HCT116 (cell line): Measurements from ENCODE around the gene TBXAS1. TPM values are rescaled to one million over a fixed set of nuclear protein-coding genes. Genes with fewer than 3 reads are reported as not detected.

Experiments used
- ATAC-seq: fragments of 200-7000 bp; cut with Tn5 transposase; 2 replicates; pipeline ENCODE4 v1.9.1; 2020; ENCODE audit warnings: mild to moderate bottlenecking, moderate library complexity
- BruUV-seq: library from RNA; stranded (reverse); fragments of 400-500 nt; replicated peaks from 2 replicates; lab custom pipeline; 2021; lab: Mats Ljungman, UMichigan
- CTCF ChIA-PET: fragments of 300-600 bp; sonication (Branson Sonifier 250); formaldehyde crosslinking; loops from one replicate; lab custom pipeline; 2021; ENCODE audit warnings: antibody characterized with exemption; lab: Charles Lee
- POLR2A ChIA-PET: fragments of 300-600, 350-600 bp; sonication (Branson Sonifier 250); formaldehyde crosslinking; loops from one replicate; lab custom pipeline; 2021; ENCODE audit warnings: antibody characterized with exemption; lab: Charles Lee
- RAD21 ChIA-PET, 2 experiments: fragments of 300-600 bp; sonication (Branson Sonifier 250); formaldehyde crosslinking; loops; one replicate each; lab custom pipeline; 2023; ENCODE audit warnings: low total read pairs in 2 of 2; ENCODE audit not compliant: uncharacterized antibody in 2 of 2, unreplicated experiment in 2 of 2, low non-redundant PET in 1 of 2; lab: Charles Lee
- DNase-seq: peaks from one replicate; pipeline ENCODE4 v3.0.0-alpha.2; 2010; ENCODE audit warnings: low read depth, low spot score
- H2AFZ ChIP-seq: fragments of 200-600 bp; shearing (Covaris generic), sonication (generic); 2 replicates; pipeline ENCODE4 v1.6.1; 2017; ENCODE audit warnings: low read depth, mixed run types, mixed read lengths, antibody characterized with exemption, low read length; ENCODE audit not compliant: poor library complexity, severe bottlenecking
- H3K27ac ChIP-seq: 2 replicates; pipeline ENCODE4 v1.5.1; 2012; ENCODE audit warnings: low read depth, low read length
- H3K27me3 ChIP-seq: fragments of 200-600 bp; sonication (generic); 2 replicates; pipeline ENCODE4 v1.6.1; 2016; ENCODE audit warnings: mixed run types, low read length, mixed read lengths; ENCODE audit not compliant: insufficient read depth
- H3K36me3 ChIP-seq, 2 experiments: fragments of 200-500 bp in 1 of 2; fragments of 200-600 bp in 1 of 2; sonication (Bioruptor generic) in 1 of 2; sonication (generic) in 1 of 2; 2 replicates each; pipeline versions ENCODE4 v1.5.1 to v1.6.1; 2014 to 2016; ENCODE audit warnings: low read length in 2 of 2, inconsistent platforms in 1 of 2, mixed read lengths in 1 of 2, mixed run types in 1 of 2; ENCODE audit not compliant: insufficient read depth in 2 of 2, control insufficient read depth in 1 of 2
- H3K4me1 ChIP-seq, 2 experiments: fragments of 200-600 bp in 1 of 2; sonication (generic) in 1 of 2; 2 replicates each; pipeline versions ENCODE4 v1.5.1 to v1.6.1; 2012 to 2017; ENCODE audit warnings: low read length in 2 of 2, inconsistent platforms in 1 of 2, mild to moderate bottlenecking in 1 of 2, mixed read lengths in 1 of 2, mixed run types in 1 of 2, moderate library complexity in 1 of 2; ENCODE audit not compliant: insufficient read depth in 2 of 2, control insufficient read depth in 1 of 2
- H3K4me2 ChIP-seq: fragments of 200-600 bp; sonication (generic); 2 replicates; pipeline ENCODE4 v1.6.1; 2017; ENCODE audit warnings: mixed run types, low read length, mixed read lengths
- H3K4me3 ChIP-seq, 2 experiments: fragments of 200-600 bp in 1 of 2; sonication (generic) in 1 of 2; replicated peaks in 1 of 2; 2 replicates each; pipeline ENCODE4 v1.5.1; 2011 to 2016; ENCODE audit warnings: low read length in 2 of 2, control low read depth in 1 of 2, low read depth in 1 of 2, mild to moderate bottlenecking in 1 of 2, mixed read lengths in 1 of 2, mixed run types in 1 of 2
- H3K79me2 ChIP-seq: fragments of 200-600 bp; sonication (generic); 2 replicates; pipeline ENCODE4 v1.6.1; 2017; ENCODE audit warnings: mild to moderate bottlenecking, mixed run types, low read length, moderate library complexity, mixed read lengths; ENCODE audit not compliant: insufficient read depth
- H3K9ac ChIP-seq: fragments of 200-600 bp; sonication (generic); 2 replicates; pipeline ENCODE4 v1.6.1; 2016; ENCODE audit warnings: low read length, mixed read lengths
- H3K9me2 ChIP-seq: fragments of 200-600 bp; sonication (generic), shearing (Covaris generic); 2 replicates; pipeline ENCODE4 v1.6.1; 2017; ENCODE audit warnings: mixed run types, mild to moderate bottlenecking, moderate library complexity; ENCODE audit not compliant: insufficient read depth
- H3K9me3 ChIP-seq, 2 experiments: fragments of 200-500 bp in 1 of 2; fragments of 200-600 bp in 1 of 2; sonication (Bioruptor generic) in 1 of 2; sonication (generic) in 1 of 2; 2 replicates each; pipeline ENCODE4 v1.6.1; 2014 to 2017; ENCODE audit warnings: low read length in 2 of 2, mixed read lengths in 2 of 2, inconsistent platforms in 1 of 2, low read depth in 1 of 2, mild to moderate bottlenecking in 1 of 2, mixed run types in 1 of 2, moderate library complexity in 1 of 2; ENCODE audit not compliant: control insufficient read depth in 1 of 2, insufficient read depth in 1 of 2
- H4K20me1 ChIP-seq: fragments of 200-600 bp; sonication (generic), shearing (Covaris generic); 2 replicates; pipeline ENCODE4 v1.6.1; 2017; ENCODE audit warnings: mixed run types, mild to moderate bottlenecking, moderate library complexity; ENCODE audit not compliant: insufficient read depth
- ATF3 ChIP-seq: IDR thresholded peaks from 2 replicates; pipeline ENCODE4 v1.6.1; 2012
- CBX3 ChIP-seq: IDR thresholded peaks from 2 replicates; pipeline ENCODE4 v1.6.1; 2012; ENCODE audit warnings: low read depth
- CEBPB ChIP-seq: IDR thresholded peaks from 2 replicates; pipeline ENCODE4 v1.6.1; 2012; ENCODE audit warnings: low read depth
- CTCF ChIP-seq, 3 experiments: fragments of 200-600 bp in 1 of 3; sonication (generic) in 1 of 3; IDR thresholded peaks in 2 of 3; conservative IDR thresholded peaks in 1 of 3; 2 replicates each; pipeline ENCODE4 v1.5.1; 2012 to 2017; ENCODE audit warnings: low read depth in 2 of 3, low read length in 2 of 3, antibody characterized with exemption in 1 of 3, borderline replicate concordance in 1 of 3, control low read depth in 1 of 3, mild to moderate bottlenecking in 1 of 3, mixed read lengths in 1 of 3, mixed run types in 1 of 3, moderate library complexity in 1 of 3; ENCODE audit not compliant: insufficient read depth in 1 of 3
- EGR1 ChIP-seq: IDR thresholded peaks from 2 replicates; pipeline ENCODE4 v1.6.1; 2012; ENCODE audit warnings: low read depth
- ELF1 ChIP-seq: IDR thresholded peaks from 2 replicates; pipeline ENCODE4 v1.6.1; 2012; ENCODE audit warnings: low read depth, borderline replicate concordance
- EZH2phosphoT487 ChIP-seq: fragments of 200-600 bp; IDR thresholded peaks from 2 replicates; pipeline ENCODE4 v1.6.1; 2018; ENCODE audit warnings: antibody characterized with exemption, borderline replicate concordance
- JUND ChIP-seq: IDR thresholded peaks from 2 replicates; pipeline ENCODE4 v1.6.1; 2012
- POLR2A ChIP-seq: IDR thresholded peaks from 2 replicates; pipeline ENCODE4 v1.7.0; 2011; ENCODE audit warnings: borderline replicate concordance; ENCODE audit not compliant: insufficient read depth, insufficient read length; ENCODE audit errors: extremely low read depth
- POLR2AphosphoS5 ChIP-seq: IDR thresholded peaks from 2 replicates; pipeline ENCODE4 v1.6.1; 2011; ENCODE audit warnings: mild to moderate bottlenecking, low read depth, low read length, moderate library complexity
- RAD21 ChIP-seq: IDR thresholded peaks from 2 replicates; pipeline ENCODE4 v1.6.1; 2012; ENCODE audit warnings: low read depth, mild to moderate bottlenecking
- REST ChIP-seq: IDR thresholded peaks from 2 replicates; pipeline ENCODE4 v1.6.1; 2012; ENCODE audit warnings: low read depth
- SIN3A ChIP-seq: IDR thresholded peaks from 2 replicates; pipeline ENCODE4 v1.6.1; 2012; ENCODE audit warnings: low read depth
- SP1 ChIP-seq: IDR thresholded peaks from 2 replicates; pipeline ENCODE4 v1.6.1; 2012; ENCODE audit warnings: low read depth
- SRF ChIP-seq: IDR thresholded peaks from 2 replicates; pipeline ENCODE4 v1.6.1; 2012; ENCODE audit warnings: low read depth
- TCF7L2 ChIP-seq: IDR thresholded peaks from 2 replicates; pipeline ENCODE4 v1.7.0; 2011; ENCODE audit warnings: borderline replicate concordance, inconsistent platforms; ENCODE audit not compliant: insufficient read depth, insufficient read length; ENCODE audit errors: extremely low read depth
- YY1 ChIP-seq: IDR thresholded peaks from 2 replicates; pipeline ENCODE4 v1.6.1; 2011; ENCODE audit warnings: low read length, low read depth, moderate library complexity, mild to moderate bottlenecking; ENCODE audit not compliant: insufficient replicate concordance; ENCODE audit errors: extremely low read depth
- ZNF274 ChIP-seq: fragments of 200-500 bp; sonication (Bioruptor generic); IDR thresholded peaks from 2 replicates; pipeline ENCODE4 v1.6.1; 2014; ENCODE audit warnings: mild to moderate bottlenecking, low read depth, low read length, inconsistent platforms
- intact Hi-C: fragments of 100-400 bp; cut with micrococcal nuclease; formaldehyde crosslinking; loops from 2 replicates; pipeline ENCODE4 v1.10.0; 2022
- total RNA-seq: library from RNA; stranded (reverse); gene quantifications from one replicate; pipeline ENCODE4 v1.2.1, GENCODE V29; 2021; ENCODE audit not compliant: unreplicated experiment

TBXAS1 gene
- total RNA-seq, 1 experiment from 2014 or later, result 1.4 TPM

DNA sequence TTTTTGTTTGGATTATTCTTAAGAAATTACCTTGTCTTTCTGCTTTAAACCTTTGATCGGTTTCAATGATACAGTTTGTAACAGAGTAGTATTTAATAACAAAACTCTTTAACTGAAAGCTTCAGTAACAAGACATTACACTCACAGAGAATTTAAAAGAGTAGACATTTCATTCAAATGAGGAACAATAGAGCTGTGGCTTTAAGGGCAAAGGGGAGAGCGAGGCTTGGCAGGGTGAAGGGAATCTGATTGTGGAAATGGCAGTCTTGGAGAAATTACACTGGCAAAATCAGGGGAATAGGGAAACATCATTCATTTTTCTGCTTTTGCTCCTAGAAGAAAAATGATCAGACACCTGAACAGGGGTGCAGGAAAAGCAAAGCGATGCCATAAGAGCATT is 46.1 kb upstream of the TBXAS1 start:
- intact Hi-C loops, result no loop called here
- Histone ChIP-seq H3K27ac (no peak overlapping the region), H3K27me3 (peaks cover 13% of the 10 kb centered on the region; the same call in 1 of the 2 replicates), H3K4me1 (peaks cover 2 to 9% of the 10 kb centered on the region in 2 experiments; a peak in 3 of 4 replicates), H3K9me2 (no peaks in the 10 kb centered on the region), H4K20me1 (no peaks in the 10 kb centered on the region), H3K4me3 (no peak overlapping the region)
- ATAC-seq, result no peak
- TF ChIP-seq EZH2phosphoT487 (no peak), SRF (no peak), CBX3 (no peak), REST (no peak), EGR1 (no peak), SIN3A (no peak), ELF1 (no peak), CEBPB (no peak), ZNF274 (no peak), SP1 (no peak), CTCF (IDR thresholded peaks at IDR 0.05 in 2 of 3, conservative IDR thresholded peaks at IDR 0.05 in 1 of 3; ENCODE audit: borderline replicate concordance in 1 of 3, insufficient read depth in 1 of 3, low read depth in 2 of 3, low read length in 2 of 3) (no peak), TCF7L2 (no peak), POLR2AphosphoS5 (no peak), JUND (no peak), RAD21 (no peak), ATF3 (no peak), YY1 (no peak), POLR2A (no peak)
- TF ChIP-seq, all 23 proteins: peak for 0
- H2AFZ ChIP-seq, result no peak overlapping the region
- ChIA-PET POLR2A (no interaction called here), CTCF (no interaction called here), RAD21 (no interaction called here)
- no peaks in the 10 kb centered on the region for H3K36me3 ChIP-seq
- H3K9ac ChIP-seq, result no peak overlapping the region
- no peaks in the 10 kb centered on the region for H3K79me2 ChIP-seq
- BruUV-seq, result no TSS peak
- H3K4me2 ChIP-seq, result no peak overlapping the region
- DNase-seq, result no peak
- no peaks in the 10 kb centered on the region for H3K9me3 ChIP-seq
